ENCODE data around the gene HSFX4. TPM values are rescaled to one million over a fixed set of nuclear protein-coding genes. Genes with fewer than 3 reads are reported as not detected.
"Not testable (repeated sequence)": the region's sequence is repeated elsewhere in the genome, so short reads cannot be mapped to it uniquely, and the experiment has no call there.

The HSFX4 gene
- not detected in 3 replicates for total RNA-seq (2021)
- not detected for Bru-seq, nascent RNA
- long read RNA-seq, experiment 1 = 0 reads
- long read RNA-seq, experiment 2 = 0 reads
- long read RNA-seq, experiment 3 = 0 reads

GRCh38 chrX:149929400-149929799, at the start of gene HSFX4:
Gene HSFX4, plus strand, starts transcription at chrX:149929573. Its CDS starts 72 bp downstream, at chrX:149929645.
- H3K27ac Mint-ChIP-seq; H3K36me3 Mint-ChIP-seq; H3K9me3 Mint-ChIP-seq; H3K4me1 Mint-ChIP-seq; H3K27me3 Mint-ChIP-seq (ENCODE audit: low read depth); ATAC-seq; POLR2A ChIA-PET; DNase-seq (ENCODE audit: low spot score); H3K4me3 Mint-ChIP-seq; CTCF ChIA-PET: not testable (repeated sequence)

- no peaks in the 10 kb centered on the region for H3K36me3 Mint-ChIP-seq
- no peak within 1 kb of the TSS for H3K4me3 Mint-ChIP-seq
- POLR2A ChIA-PET = no interaction called here
- H3K9me3 Mint-ChIP-seq = no peaks in the 10 kb centered on the region
- DNase-seq (ENCODE audit: low spot score) = peak; percentile 55
- CTCF ChIA-PET = interaction anchor here (0.7 to 2.0 kb wide), 4 partner anchors 15 to 283 kb away, joined by 3 to 14 read pairs (median 6); partner anchors contain the start of gene EOLA2
- H3K27ac Mint-ChIP-seq = no peak within 1 kb of the TSS
- ATAC-seq = peak; percentile 94
- H3K4me1 Mint-ChIP-seq = no peaks in the 10 kb centered on the region
- TF ChIP-seq CTCF (IDR thresholded peaks at IDR 0.05) (peak; percentile 46), ZNF281 (CRISPR knock-in tag; IDR thresholded peaks at IDR 0.05) (no peak), ZNF263 (CRISPR knock-in tag; IDR thresholded peaks at IDR 0.05; ENCODE audit: low read depth) (peak; percentile 67)
- no peaks in the 10 kb centered on the region; the same call in 1 of the 2 replicates for H3K27me3 Mint-ChIP-seq (ENCODE audit: low read depth)
Measured at GRCh38 chrX:149881081-149881711, 48.2 kb upstream of the HSFX4 start, which contains the start of gene MAGEA8. Gene MAGEA8, plus strand, starts transcription at chrX:149881183. Its CDS starts 3,090 bp downstream, at chrX:149884273.

- H3K27me3 Mint-ChIP-seq (ENCODE audit: low read depth); DNase-seq (ENCODE audit: low spot score); H3K27ac Mint-ChIP-seq; H3K4me1 Mint-ChIP-seq; H3K4me3 Mint-ChIP-seq; H3K36me3 Mint-ChIP-seq; CTCF ChIA-PET; ATAC-seq; POLR2A ChIA-PET; H3K9me3 Mint-ChIP-seq: not testable (repeated sequence)
Measured at GRCh38 chrX:149890828-149891227, 38.5 kb upstream of the HSFX4 start.

GRCh38 chrX:149898554-149898953, 30.8 kb upstream of the HSFX4 start:
- peaks cover 3% of the 10 kb centered on the region for H3K27me3 Mint-ChIP-seq (ENCODE audit: low read depth)
- POLR2A ChIA-PET = no interaction called here
- H3K4me1 Mint-ChIP-seq = peaks cover 15% of the 10 kb centered on the region
- H3K27ac Mint-ChIP-seq = no peak overlapping the region
- CTCF ChIA-PET = no interaction called here
- peaks cover 8% of the 10 kb centered on the region for H3K9me3 Mint-ChIP-seq
- DNase-seq (ENCODE audit: low spot score) (no peak), ATAC-seq (no peak)
- H3K4me3 Mint-ChIP-seq = no peak overlapping the region
- H3K36me3 Mint-ChIP-seq = peaks cover 6% of the 10 kb centered on the region
- TF ChIP-seq USF2 (CRISPR knock-in tag; IDR thresholded peaks at IDR 0.05) = no peak
- no peak for TF ChIP-seq ZSCAN18 (CRISPR knock-in tag; IDR thresholded peaks at IDR 0.05)
- no peak for TF ChIP-seq ELF4 (CRISPR knock-in tag; IDR thresholded peaks at IDR 0.05; ENCODE audit: low read depth)
- TF ChIP-seq TEAD1 (CRISPR knock-in tag; IDR thresholded peaks at IDR 0.05) = no peak
- no peak for TF ChIP-seq ZNF671 (CRISPR knock-in tag; IDR thresholded peaks at IDR 0.05)
- no peak for TF ChIP-seq SMAD4 (CRISPR knock-in tag; IDR thresholded peaks at IDR 0.05)
- no peak for TF ChIP-seq NFYB (CRISPR knock-in tag; conservative IDR thresholded peaks at IDR 0.05; ENCODE audit: low read depth)
